ENCODE results near the gene FEN1. TPM values are rescaled to one million over a fixed set of nuclear protein-coding genes. Genes with fewer than 3 reads are reported as not detected.

FEN1 gene
- total RNA-seq, 1 donor from 2014 or later = 51.8 TPM

- Histone ChIP-seq H3K4me2 (no peak overlapping the region), H2AFZ (replicated peaks) (no peak overlapping the region), H3K4me3 (no peak overlapping the region), H3K79me2 (ENCODE audit: low read depth) (no peaks in the 10 kb centered on the region), H4K20me1 (ENCODE audit: low read depth) (no peaks in the 10 kb centered on the region), H3F3A (ENCODE audit: low read depth) (peaks cover 13% of the 10 kb centered on the region), H3K9ac (no peak overlapping the region), H3K4me1 (peaks cover 19% of the 10 kb centered on the region), H3K36me3 (no peaks in the 10 kb centered on the region), H3K27me3 (peaks cover 15% of the 10 kb centered on the region), H3K27ac (no peak overlapping the region), H3K9me3 (ENCODE audit: low read depth) (no peaks in the 10 kb centered on the region)
- no peak overlapping the region for H3K4me3 Mint-ChIP-seq
- H3K9me3 Mint-ChIP-seq = no peaks in the 10 kb centered on the region
- TF ChIP-seq EZH2 (IDR thresholded peaks at IDR 0.05) = no peak
- TF ChIP-seq EZH2phosphoT487 (IDR thresholded peaks at IDR 0.05) = no peak
- peak; percentile 85 for TF ChIP-seq CTCF (IDR thresholded peaks at IDR 0.05)
- DNase-seq (ENCODE audit: low spot score) = peak; percentile 88
- H3K27ac Mint-ChIP-seq = no peak overlapping the region
- peaks cover 17% of the 10 kb centered on the region for H3K27me3 Mint-ChIP-seq (ENCODE audit: insufficient read depth, low read depth)
- peaks cover 39% of the 10 kb centered on the region for H3K4me1 Mint-ChIP-seq
- no peaks in the 10 kb centered on the region for H3K36me3 Mint-ChIP-seq
Observed at GRCh38 chr11:61747192-61747966, 45.3 kb upstream of the FEN1 start.

GRCh38 chr11:61747967-61748285, 44.8 kb upstream of the FEN1 start:
- DNase-seq (ENCODE audit: low spot score) = no peak
- Histone ChIP-seq H3K27me3 (peaks cover 20% of the 10 kb centered on the region), H3K4me1 (peaks cover 22% of the 10 kb centered on the region), H3K27ac (no peak overlapping the region), H3K4me2 (no peak overlapping the region), H3K9ac (no peak overlapping the region), H2AFZ (replicated peaks) (no peak overlapping the region), H3K79me2 (ENCODE audit: low read depth) (no peaks in the 10 kb centered on the region), H3K9me3 (ENCODE audit: low read depth) (no peaks in the 10 kb centered on the region), H3K36me3 (no peaks in the 10 kb centered on the region), H4K20me1 (ENCODE audit: low read depth) (no peaks in the 10 kb centered on the region), H3K4me3 (no peak overlapping the region), H3F3A (ENCODE audit: low read depth) (peaks cover 13% of the 10 kb centered on the region)
- H3K27me3 Mint-ChIP-seq (ENCODE audit: insufficient read depth, low read depth) = peaks cover 18% of the 10 kb centered on the region
- H3K4me3 Mint-ChIP-seq = no peak overlapping the region
- TF ChIP-seq EZH2phosphoT487 (IDR thresholded peaks at IDR 0.05) (no peak), CTCF (IDR thresholded peaks at IDR 0.05) (no peak), EZH2 (IDR thresholded peaks at IDR 0.05) (no peak)
- no peak overlapping the region for H3K27ac Mint-ChIP-seq
- no peaks in the 10 kb centered on the region for H3K36me3 Mint-ChIP-seq
- H3K9me3 Mint-ChIP-seq = no peaks in the 10 kb centered on the region
- peaks cover 40% of the 10 kb centered on the region for H3K4me1 Mint-ChIP-seq

- H3K27ac ChIP-seq = no peak overlapping the region
Observed at GRCh38 chr11:61749591-61750217, 43.0 kb upstream of the FEN1 start.

More at GRCh38 chr11:61749591-61750217, 43.0 kb upstream of the FEN1 start:
- Histone ChIP-seq H3K27me3 (peaks cover 33% of the 10 kb centered on the region), H3K9ac (no peak overlapping the region), H3K36me3 (no peaks in the 10 kb centered on the region), H3K4me3 (peak overlapping the region; percentile 2), H3K4me1 (peaks cover 25% of the 10 kb centered on the region), H2AFZ (replicated peaks) (no peak overlapping the region), H4K20me1 (ENCODE audit: low read depth) (no peaks in the 10 kb centered on the region), H3K9me3 (ENCODE audit: low read depth) (no peaks in the 10 kb centered on the region), H3K79me2 (ENCODE audit: low read depth) (no peaks in the 10 kb centered on the region), H3F3A (ENCODE audit: low read depth) (peaks cover 13% of the 10 kb centered on the region), H3K4me2 (peak overlapping the region; percentile 65)
- TF ChIP-seq EZH2phosphoT487 (IDR thresholded peaks at IDR 0.05) (no peak), CTCF (IDR thresholded peaks at IDR 0.05) (no peak), EZH2 (IDR thresholded peaks at IDR 0.05) (no peak)
- Mint-ChIP-seq H3K27ac (peak overlapping the region; percentile 95), H3K9me3 (no peaks in the 10 kb centered on the region), H3K27me3 (ENCODE audit: insufficient read depth, low read depth) (peaks cover 28% of the 10 kb centered on the region), H3K4me3 (peak overlapping the region; percentile 77), H3K4me1 (peaks cover 51% of the 10 kb centered on the region), H3K36me3 (no peaks in the 10 kb centered on the region)
- DNase-seq (ENCODE audit: low spot score) = peak; percentile 50

Data from neural progenitor cell (in vitro differentiated cells).